Heart left ventricle (tissue), 16 donors: ENCODE measurements around the gene LRIT3. TPM values are rescaled to one million over a fixed set of nuclear protein-coding genes. Genes with fewer than 3 reads are reported as not detected.
"Not testable (repeated sequence)": the region's sequence is repeated elsewhere in the genome, so short reads cannot be mapped to it uniquely, and the experiment has no call there.

Source experiments
- ATAC-seq, 4 donors: fragments of 200-7000 bp; cut with Tn5 transposase; one replicate each; pipeline ENCODE4 v1.9.1; 2020 to 2022; ENCODE audit warnings: moderate library complexity in 4 of 4, mild to moderate bottlenecking in 3 of 4, moderate number of reproducible peaks in 1 of 4
- DNase-seq, 5 donors: peaks; one replicate each; pipeline ENCODE4 v3.0.0-alpha.2; 2020
- H3K27ac ChIP-seq, 12 donors: fragments of 200-600 bp; sonication (generic) in 4 of 12; one replicate each; pipeline versions ENCODE4 v1.5.0 to v1.8.0; 2016 to 2022; ENCODE audit warnings: mild to moderate bottlenecking in 2 of 12
- H3K27me3 ChIP-seq, 9 donors: fragments of 200-600 bp; sonication (generic) in 2 of 9; one replicate each; pipeline versions ENCODE4 v1.5.1 to v1.8.0; 2016 to 2022; ENCODE audit warnings: mild to moderate bottlenecking in 3 of 9
- H3K36me3 ChIP-seq, 9 donors: fragments of 200-600 bp; sonication (generic) in 2 of 9; one replicate each; pipeline versions ENCODE4 v1.5.0 to v1.8.0; 2018 to 2022; ENCODE audit warnings: mild to moderate bottlenecking in 2 of 9
- H3K4me1 ChIP-seq, 12 donors: fragments of 200-600 bp; sonication (generic) in 4 of 12; one replicate each; pipeline versions ENCODE4 v1.5.0 to v1.8.0; 2016 to 2022; ENCODE audit warnings: mild to moderate bottlenecking in 3 of 12
- H3K4me3 ChIP-seq, 12 donors: fragments of 200-600 bp; sonication (generic) in 4 of 12; one replicate each; pipeline versions ENCODE4 v1.5.0 to v1.8.0; 2017 to 2022; ENCODE audit warnings: mild to moderate bottlenecking in 9 of 12, moderate library complexity in 4 of 12
- H3K9me3 ChIP-seq, 12 donors: fragments of 200-600 bp; sonication (generic) in 4 of 12; one replicate each; pipeline versions ENCODE4 v1.5.0 to v1.8.0; 2016 to 2022; ENCODE audit warnings: mild to moderate bottlenecking in 1 of 12
- CTCF ChIP-seq, 12 donors: fragments of 200-600 bp; sonication (generic) in 4 of 12; IDR thresholded peaks; one replicate each; pipeline versions ENCODE4 v1.5.0 to v1.8.0; 2018 to 2022; ENCODE audit warnings: antibody characterized with exemption in 12 of 12, mild to moderate bottlenecking in 5 of 12
- POLR2A ChIP-seq, 2 donors: fragments of 450-650 bp; IDR thresholded peaks; one replicate each; pipeline ENCODE4 v1.6.1; 2017; ENCODE audit warnings: antibody characterized with exemption in 2 of 2, mild to moderate bottlenecking in 2 of 2, moderate library complexity in 2 of 2
- WGBS, 4 donors: extraction: QIAGEN DNeasy Blood & Tissue Kit in 2 of 4; methylation state at CpG; one replicate each; pipeline versions ENCODE4 v1.1.5 to v1.1.7; 2013 to 2018; 5-methylcytosine and 5-hydroxymethylcytosine counted together
- intact Hi-C, 10 donors: fragments of 100-400 bp; cut with DNase I; formaldehyde crosslinking; loops; one replicate each; pipeline versions ENCODE4 v1.11.1 to v1.14.2; 2022
- polyA plus RNA-seq, 2 donors: library from polyadenylated mRNA; stranded (reverse); fragments of 200-250 nt; gene quantifications; one replicate each; pipeline ENCODE4 v1.2.3, GENCODE V29; 2013
- total RNA-seq, 9 donors: library from RNA; depleted of rRNA in 2 of 9; stranded (reverse); fragments of >200 nt in 2 of 9; fragmentation: NEBNext Ultra II Directional in 3 of 9; extraction: Animal tissue kit (Norgen Biotek cat#: 25700) in 3 of 9; gene quantifications; one replicate each; pipeline versions ENCODE4 v1.1.0 to v1.2.4, GENCODE V29; 2016 to 2023
- donor health status: ischemic (EF 13 %, LVEDD 7.1; RV severe dilation, severe dysfunction).
- donor health status: healthy with polysubstance abuse.
- donor health status: DM: no; HTN: yes; CAD: no.
- donor health status: DM: no; HTN: no; CAD: no.
- donor health status: ischemic (EF 25% LVEDD 6.9; RV normal size, moderate dysfunction).
- donor health status: ischemic (EF 25% LVEDD 5.7; RV mildly dilated, moderate dysfunction).
- donor health status: healthy.
- donor health status: DM: yes; HTN: yes; CAD: no.
- donor health status: ischemic (EF 35%, LVEDD 5.7; RV mildly dilated, moderate dysfunction).
- donor health status: nonischemic (EF 11% LVEDD 7.7; RV severe dilation, severe dysfunction).
- donor health status: DM: yes; HTN: yes; CAD: no.
- donor health status: PGD.
- donor health status: ischemic (EF 29% LVEDD 5.4; RV normal size, mild dysfunction).
- donor health status: nonischemic (EF 23%, LVEDD 6.1; RV moderate dilation, normal function).

The LRIT3 gene
- total and polyA plus RNA-seq, 11 donors: 0.08 TPM; not detected in 10

- Histone ChIP-seq H3K4me3 (no peak overlapping the region), H3K27ac (no peak overlapping the region), H3K27me3 (no peaks in the 10 kb centered on the region), H3K36me3 (no peaks in the 10 kb centered on the region), H3K4me1 (no peaks in the 10 kb centered on the region), H3K9me3 (no peaks in the 10 kb centered on the region)
- no peak for TF ChIP-seq POLR2A (IDR thresholded peaks at IDR 0.05)
- no peak for TF ChIP-seq CTCF (IDR thresholded peaks at IDR 0.05)
- DNase-seq: no peak
- intact Hi-C loops: no loop called here
- 95 to 98% (median 97%) methylated on average over 6 of the region's 6 CpGs for WGBS, 4 donors
- ATAC-seq: no peak
Measured at GRCh38 chr4:109872950-109873656, 25.2 kb downstream of the LRIT3 start.

- 52 to 57% (median 54%) methylated on average over 11 of the region's 11 CpGs for WGBS, 4 donors
- no peak overlapping the region for H3K27ac ChIP-seq
- no peak for ATAC-seq
Measured at GRCh38 chr4:109873791-109874514, 26.0 kb downstream of the LRIT3 start.

GRCh38 chr4:109875106-109875505 is 27.2 kb downstream of the LRIT3 start:
- ATAC-seq (no peak), DNase-seq (no peak)
- Histone ChIP-seq H3K27me3 (no peaks in the 10 kb centered on the region), H3K36me3 (no peaks in the 10 kb centered on the region), H3K27ac (no peak overlapping the region), H3K9me3 (no peaks in the 10 kb centered on the region), H3K4me1 (no peaks in the 10 kb centered on the region), H3K4me3 (no peak overlapping the region)
- intact Hi-C loops: no loop called here
- TF ChIP-seq CTCF (IDR thresholded peaks at IDR 0.05): no peak
- TF ChIP-seq POLR2A (IDR thresholded peaks at IDR 0.05): no peak
- 88 to 100% (median 97%) methylated on average over 1 of the region's 1 CpG for WGBS, 4 donors

More at GRCh38 chr4:109873791-109874514, 26.0 kb downstream of the LRIT3 start:
- intact Hi-C loops: no loop called here
- H3K27me3 ChIP-seq: no peaks in the 10 kb centered on the region
- no peak for DNase-seq
- H3K4me1 ChIP-seq: no peaks in the 10 kb centered on the region
- no peak for TF ChIP-seq CTCF (IDR thresholded peaks at IDR 0.05)
- no peak for TF ChIP-seq POLR2A (IDR thresholded peaks at IDR 0.05)
- no peak overlapping the region for H3K4me3 ChIP-seq
- H3K9me3 ChIP-seq: no peaks in the 10 kb centered on the region
- no peaks in the 10 kb centered on the region for H3K36me3 ChIP-seq

- ATAC-seq, H3K27me3 ChIP-seq, H3K4me3 ChIP-seq, H3K36me3 ChIP-seq, intact Hi-C loops, H3K9me3 ChIP-seq, DNase-seq, H3K4me1 ChIP-seq, H3K27ac ChIP-seq: not testable (repeated sequence)
- WGBS, 4 donors: 33 to 93% (median 72%) methylated on average over 1 to 2 of the region's 2 CpGs
Measured at GRCh38 chr4:109875553-109875952, 27.6 kb downstream of the LRIT3 start.
